ENCODE data around the gene LRRK1. TPM values are rescaled to one million over a fixed set of nuclear protein-coding genes. Genes with fewer than 3 reads are reported as not detected.

The LRRK1 gene
- total and polyA plus RNA-seq, 2 of the 13 experiments (the other 11 are each of a cell fraction or from before 2014, with no cell fraction given): 0.13 to 1.2 TPM

DNA sequence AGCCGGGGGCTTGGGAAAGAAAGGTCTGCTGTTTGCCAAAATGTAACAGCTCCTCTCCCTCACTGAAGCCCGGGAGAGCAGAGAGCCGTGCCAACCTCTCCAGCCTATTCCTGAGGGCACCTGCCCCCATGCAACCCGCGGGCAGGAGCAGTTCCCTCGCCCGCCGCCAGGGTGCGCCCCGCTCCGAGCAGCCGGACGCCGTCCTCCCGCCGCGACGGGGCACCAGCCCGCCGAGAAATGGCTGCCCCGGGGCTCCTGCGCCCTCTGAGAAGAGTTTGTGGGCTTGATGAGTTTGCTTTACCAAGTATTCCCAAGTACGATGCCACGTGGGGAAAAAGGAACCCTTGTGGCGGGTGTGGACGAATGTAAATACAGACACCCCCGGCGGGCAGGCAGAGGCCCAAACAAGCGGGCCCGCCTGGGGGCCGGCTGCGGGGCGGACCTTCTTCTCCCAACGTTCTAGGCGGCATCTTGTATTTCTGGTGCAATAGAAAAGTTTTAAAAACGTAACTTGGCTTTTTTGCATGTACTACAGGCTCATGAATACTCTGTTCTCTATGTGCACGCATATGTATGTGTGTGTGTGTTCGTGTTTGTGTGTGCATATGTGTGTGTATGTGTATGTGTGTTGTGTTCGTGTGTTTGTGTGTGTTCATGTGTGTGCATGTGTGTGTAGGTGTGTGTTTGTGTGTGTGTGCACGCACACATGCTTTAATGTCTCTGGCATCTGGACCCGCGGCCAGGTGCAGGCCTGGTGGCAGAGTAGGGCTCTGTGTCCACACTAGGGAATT, 169.8 kb downstream of the LRRK1 start (continued):
- TF ChIP-seq, protein P1, sequence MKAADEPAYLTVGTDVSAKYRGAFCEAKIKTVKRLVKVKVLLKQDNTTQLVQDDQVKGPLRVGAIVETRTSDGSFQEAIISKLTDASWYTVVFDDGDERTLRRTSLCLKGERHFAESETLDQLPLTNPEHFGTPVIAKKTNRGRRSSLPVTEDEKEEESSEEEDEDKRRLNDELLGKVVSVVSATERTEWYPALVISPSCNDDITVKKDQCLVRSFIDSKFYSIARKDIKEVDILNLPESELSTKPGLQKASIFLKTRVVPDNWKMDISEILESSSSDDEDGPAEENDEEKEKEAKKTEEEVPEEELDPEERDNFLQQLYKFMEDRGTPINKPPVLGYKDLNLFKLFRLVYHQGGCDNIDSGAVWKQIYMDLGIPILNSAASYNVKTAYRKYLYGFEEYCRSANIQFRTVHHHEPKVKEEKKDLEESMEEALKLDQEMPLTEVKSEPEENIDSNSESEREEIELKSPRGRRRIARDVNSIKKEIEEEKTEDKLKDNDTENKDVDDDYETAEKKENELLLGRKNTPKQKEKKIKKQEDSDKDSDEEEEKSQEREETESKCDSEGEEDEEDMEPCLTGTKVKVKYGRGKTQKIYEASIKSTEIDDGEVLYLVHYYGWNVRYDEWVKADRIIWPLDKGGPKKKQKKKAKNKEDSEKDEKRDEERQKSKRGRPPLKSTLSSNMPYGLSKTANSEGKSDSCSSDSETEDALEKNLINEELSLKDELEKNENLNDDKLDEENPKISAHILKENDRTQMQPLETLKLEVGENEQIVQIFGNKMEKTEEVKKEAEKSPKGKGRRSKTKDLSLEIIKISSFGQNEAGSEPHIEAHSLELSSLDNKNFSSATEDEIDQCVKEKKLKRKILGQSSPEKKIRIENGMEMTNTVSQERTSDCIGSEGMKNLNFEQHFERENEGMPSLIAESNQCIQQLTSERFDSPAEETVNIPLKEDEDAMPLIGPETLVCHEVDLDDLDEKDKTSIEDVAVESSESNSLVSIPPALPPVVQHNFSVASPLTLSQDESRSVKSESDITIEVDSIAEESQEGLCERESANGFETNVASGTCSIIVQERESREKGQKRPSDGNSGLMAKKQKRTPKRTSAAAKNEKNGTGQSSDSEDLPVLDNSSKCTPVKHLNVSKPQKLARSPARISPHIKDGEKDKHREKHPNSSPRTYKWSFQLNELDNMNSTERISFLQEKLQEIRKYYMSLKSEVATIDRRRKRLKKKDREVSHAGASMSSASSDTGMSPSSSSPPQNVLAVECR (CRISPR knock-in tag; IDR thresholded peaks at IDR 0.05; ENCODE audit: borderline replicate concordance): no peak; the same call in 1 of the 2 replicates
- no peak for TF ChIP-seq NR2F6 (IDR thresholded peaks at IDR 0.05)
- TF ChIP-seq NR2F6 (CRISPR knock-in tag; IDR thresholded peaks at IDR 0.05): peak; percentile 34; the same call in 1 of the 2 replicates
- no peak for TF ChIP-seq MBD4 (IDR thresholded peaks at IDR 0.05; ENCODE audit: borderline replicate concordance, low read length)
- TF ChIP-seq ZFX (CRISPR knock-in tag; IDR thresholded peaks at IDR 0.05; ENCODE audit: low read depth): peak; percentile 64
- no peak for TF ChIP-seq ZNF337 (CRISPR knock-in tag; IDR thresholded peaks at IDR 0.05; ENCODE audit: borderline replicate concordance, low read depth)
- no peak for TF ChIP-seq NPAS2 (CRISPR knock-in tag; IDR thresholded peaks at IDR 0.05; ENCODE audit: borderline replicate concordance)
- no peak for TF ChIP-seq SUZ12 (IDR thresholded peaks at IDR 0.05; ENCODE audit: low read depth, low read length)
- TF ChIP-seq AGO2 (optimal IDR thresholded peaks at IDR 0.05; ENCODE audit: low read depth, low read length): peak; percentile 57
- no peak for TF ChIP-seq ZKSCAN1 (IDR thresholded peaks at IDR 0.05; ENCODE audit: low read length)
- no peak for TF ChIP-seq ZNF510 (CRISPR knock-in tag; IDR thresholded peaks at IDR 0.05; ENCODE audit: low read depth)
- TF ChIP-seq RORA (CRISPR knock-in tag; IDR thresholded peaks at IDR 0.05): no peak
- TF ChIP-seq, protein P2, sequence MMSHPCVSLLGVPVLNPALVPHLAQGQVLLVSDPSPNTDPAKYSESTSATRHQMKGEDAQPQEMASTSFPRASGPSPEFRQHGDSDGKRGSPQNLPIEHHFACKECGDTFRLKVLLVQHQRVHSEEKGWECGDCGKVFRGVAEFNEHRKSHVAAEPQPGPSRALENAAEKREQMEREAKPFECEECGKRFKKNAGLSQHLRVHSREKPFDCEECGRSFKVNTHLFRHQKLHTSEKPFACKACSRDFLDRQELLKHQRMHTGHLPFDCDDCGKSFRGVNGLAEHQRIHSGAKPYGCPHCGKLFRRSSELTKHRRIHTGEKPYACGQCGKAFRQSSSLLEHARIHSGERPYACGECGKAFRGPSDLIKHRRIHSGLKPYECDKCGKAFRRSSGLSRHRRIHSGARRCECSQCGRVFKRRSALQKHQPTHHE (CRISPR knock-in tag; IDR thresholded peaks at IDR 0.05; ENCODE audit: borderline replicate concordance): no peak
- TF ChIP-seq ZNF891 (CRISPR knock-in tag; IDR thresholded peaks at IDR 0.05): no peak
- TF ChIP-seq DBP (CRISPR knock-in tag; IDR thresholded peaks at IDR 0.05; ENCODE audit: not compliant biosample characterization): peak; percentile 69
- TF ChIP-seq, protein P3, sequence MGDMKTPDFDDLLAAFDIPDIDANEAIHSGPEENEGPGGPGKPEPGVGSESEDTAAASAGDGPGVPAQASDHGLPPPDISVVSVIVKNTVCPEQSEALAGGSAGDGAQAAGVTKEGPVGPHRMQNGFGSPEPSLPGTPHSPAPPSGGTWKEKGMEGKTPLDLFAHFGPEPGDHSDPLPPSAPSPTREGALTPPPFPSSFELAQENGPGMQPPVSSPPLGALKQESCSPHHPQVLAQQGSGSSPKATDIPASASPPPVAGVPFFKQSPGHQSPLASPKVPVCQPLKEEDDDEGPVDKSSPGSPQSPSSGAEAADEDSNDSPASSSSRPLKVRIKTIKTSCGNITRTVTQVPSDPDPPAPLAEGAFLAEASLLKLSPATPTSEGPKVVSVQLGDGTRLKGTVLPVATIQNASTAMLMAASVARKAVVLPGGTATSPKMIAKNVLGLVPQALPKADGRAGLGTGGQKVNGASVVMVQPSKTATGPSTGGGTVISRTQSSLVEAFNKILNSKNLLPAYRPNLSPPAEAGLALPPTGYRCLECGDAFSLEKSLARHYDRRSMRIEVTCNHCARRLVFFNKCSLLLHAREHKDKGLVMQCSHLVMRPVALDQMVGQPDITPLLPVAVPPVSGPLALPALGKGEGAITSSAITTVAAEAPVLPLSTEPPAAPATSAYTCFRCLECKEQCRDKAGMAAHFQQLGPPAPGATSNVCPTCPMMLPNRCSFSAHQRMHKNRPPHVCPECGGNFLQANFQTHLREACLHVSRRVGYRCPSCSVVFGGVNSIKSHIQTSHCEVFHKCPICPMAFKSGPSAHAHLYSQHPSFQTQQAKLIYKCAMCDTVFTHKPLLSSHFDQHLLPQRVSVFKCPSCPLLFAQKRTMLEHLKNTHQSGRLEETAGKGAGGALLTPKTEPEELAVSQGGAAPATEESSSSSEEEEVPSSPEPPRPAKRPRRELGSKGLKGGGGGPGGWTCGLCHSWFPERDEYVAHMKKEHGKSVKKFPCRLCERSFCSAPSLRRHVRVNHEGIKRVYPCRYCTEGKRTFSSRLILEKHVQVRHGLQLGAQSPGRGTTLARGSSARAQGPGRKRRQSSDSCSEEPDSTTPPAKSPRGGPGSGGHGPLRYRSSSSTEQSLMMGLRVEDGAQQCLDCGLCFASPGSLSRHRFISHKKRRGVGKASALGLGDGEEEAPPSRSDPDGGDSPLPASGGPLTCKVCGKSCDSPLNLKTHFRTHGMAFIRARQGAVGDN (CRISPR knock-in tag; IDR thresholded peaks at IDR 0.05): peak; percentile 85
- no peak for TF ChIP-seq HOXA7 (CRISPR knock-in tag; IDR thresholded peaks at IDR 0.05)
- no peak for TF ChIP-seq ZNF75D (CRISPR knock-in tag; IDR thresholded peaks at IDR 0.05; ENCODE audit: borderline replicate concordance)
- TF ChIP-seq ZNF558 (CRISPR knock-in tag; IDR thresholded peaks at IDR 0.05; ENCODE audit: borderline replicate concordance): no peak
